HG02943 (cell line): Measurements from ENCODE around the gene CUEDC2.

Experiments used
- ATAC-seq: cut with Tn5 transposase; IDR thresholded peaks from one replicate; pipeline ENCODE4 v1.9.1; 2021; ENCODE audit warnings: mild to moderate bottlenecking, low read depth, moderate library complexity; ENCODE audit not compliant: unreplicated experiment

CUEDC2 gene

DNA sequence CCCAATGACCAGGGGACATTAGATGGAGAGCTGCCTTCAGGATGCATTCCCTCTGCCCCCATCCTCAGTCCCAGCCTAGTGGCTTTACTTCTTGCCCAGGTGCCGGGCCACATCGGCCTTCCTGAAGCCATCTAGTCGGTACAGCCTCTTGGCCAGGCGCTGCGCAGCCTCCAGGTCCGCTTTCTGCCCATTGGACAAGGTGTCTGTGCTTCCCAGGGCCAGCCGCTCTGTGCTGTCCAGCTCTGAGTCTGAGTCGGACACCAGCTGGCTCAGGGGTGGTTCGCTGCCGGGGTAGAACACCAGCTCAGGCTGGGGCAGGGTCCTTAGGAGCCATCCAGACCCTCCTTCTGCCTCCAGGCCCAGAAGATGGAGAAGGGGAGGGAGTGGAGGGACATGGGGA, 20.1 kb downstream of the CUEDC2 start:
- no peak for ATAC-seq

DNA sequence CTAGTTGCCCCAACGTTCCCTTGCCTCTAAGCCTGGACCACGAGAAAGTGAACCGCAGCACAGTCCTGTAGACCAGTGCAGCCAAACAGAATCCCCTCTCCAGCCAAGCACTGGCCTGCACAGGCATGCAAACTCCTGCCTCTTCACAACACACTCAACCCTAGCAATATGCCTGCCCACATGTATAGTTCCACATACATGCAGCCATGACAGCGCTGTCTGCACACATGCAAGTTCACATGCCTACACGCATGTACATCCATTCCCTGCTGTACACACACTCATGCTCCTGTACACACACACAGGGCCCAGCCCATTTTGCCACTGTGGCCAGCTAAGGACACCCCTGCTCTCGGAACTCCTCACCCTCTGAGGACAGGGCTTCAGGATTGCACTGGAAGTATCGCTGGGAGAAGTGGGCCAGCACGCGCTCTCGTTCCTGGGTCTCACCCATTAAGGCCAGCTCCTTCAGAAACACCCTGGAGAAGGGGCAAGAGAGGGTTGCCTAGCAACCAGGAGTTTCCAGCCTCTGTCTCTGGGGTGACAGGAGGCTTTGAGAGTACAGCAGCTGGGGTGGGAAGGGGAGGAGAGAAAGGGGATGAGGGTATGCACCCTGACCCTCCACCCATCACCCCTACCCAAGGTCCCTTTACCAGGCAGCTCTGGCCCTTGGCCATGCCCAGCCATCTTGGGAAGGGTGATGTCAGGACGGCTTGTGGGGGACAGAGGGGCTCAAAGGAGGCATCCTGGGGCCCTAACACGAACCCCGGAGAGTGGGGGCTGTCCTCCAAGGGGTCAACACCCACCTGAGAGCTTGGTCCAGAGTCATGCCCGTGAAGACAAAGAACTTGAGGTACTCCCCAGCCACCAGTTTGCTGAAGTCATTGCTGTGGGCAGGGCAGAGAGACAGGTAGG, 20.8 kb downstream of the CUEDC2 start:
- ATAC-seq, result no peak

DNA sequence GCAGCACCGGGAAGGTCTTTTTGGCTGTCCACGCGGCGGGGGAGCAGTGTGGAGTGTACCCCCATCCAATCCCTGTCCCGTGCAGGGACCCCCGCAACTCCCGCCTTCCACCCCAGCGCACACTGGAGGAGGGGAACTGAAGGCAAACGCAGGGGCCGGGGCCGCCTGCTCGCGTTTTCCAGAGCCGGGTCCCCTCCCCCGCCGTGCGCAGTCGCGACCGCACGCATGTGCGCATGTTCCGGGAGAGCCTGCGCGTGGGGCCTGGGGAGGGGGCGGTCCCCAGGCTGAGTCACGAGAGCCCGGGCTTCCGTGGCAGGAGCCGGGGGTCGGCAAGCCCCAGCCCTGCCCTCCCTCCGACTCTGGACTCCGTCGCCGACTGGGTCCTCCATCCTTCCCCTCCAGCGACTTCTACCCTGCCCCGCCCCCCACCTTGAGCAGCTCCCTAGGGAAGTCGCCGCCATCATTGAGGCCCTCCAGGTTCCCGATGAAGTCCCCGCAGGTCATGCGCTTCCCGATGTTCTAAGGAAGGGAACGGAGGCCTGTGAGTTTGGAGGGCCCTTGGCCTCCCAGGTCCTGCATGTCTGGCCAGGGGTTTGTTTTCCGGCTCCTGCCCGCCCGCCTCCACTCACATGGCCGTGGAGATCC, 21.8 kb downstream of the CUEDC2 start:
- ATAC-seq, result no peak

DNA sequence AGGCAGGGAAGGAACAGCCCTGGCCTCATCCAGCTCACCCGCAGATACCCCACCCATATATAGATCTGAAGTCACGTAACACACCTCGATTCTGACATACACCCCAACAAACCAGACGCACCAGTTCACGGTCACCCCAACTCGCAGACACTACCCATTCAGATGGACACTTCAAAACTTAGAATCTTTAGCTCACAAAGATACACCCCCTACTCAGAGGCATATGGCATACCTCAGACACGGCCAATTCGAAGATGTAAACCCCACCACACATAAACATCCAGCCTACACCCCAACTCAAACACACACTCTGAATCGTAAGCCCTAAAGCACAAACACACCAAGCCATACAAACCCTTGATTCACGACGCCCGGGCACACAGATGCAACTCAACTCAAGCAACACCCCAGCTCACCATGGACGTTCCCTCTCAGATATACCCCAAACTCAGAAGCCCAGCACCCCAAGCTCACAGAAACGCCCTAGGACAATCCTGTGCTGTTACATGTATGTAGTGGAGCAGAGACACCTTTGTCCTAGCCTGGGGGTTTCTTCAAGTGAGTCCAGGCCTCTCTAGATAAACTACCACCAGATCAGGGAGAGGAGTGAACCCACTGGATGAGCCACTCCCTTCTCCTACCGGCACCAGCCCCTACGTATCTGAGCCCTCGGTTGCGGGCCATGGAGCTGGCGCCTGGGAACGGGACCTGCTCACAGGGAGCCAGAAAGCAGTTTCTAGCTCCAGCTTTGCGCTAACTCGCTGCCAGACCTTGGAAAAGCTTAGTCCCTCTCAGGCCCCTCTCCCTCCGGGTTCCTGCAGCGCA, 22.6 kb downstream of the CUEDC2 start:
- no peak for ATAC-seq

DNA sequence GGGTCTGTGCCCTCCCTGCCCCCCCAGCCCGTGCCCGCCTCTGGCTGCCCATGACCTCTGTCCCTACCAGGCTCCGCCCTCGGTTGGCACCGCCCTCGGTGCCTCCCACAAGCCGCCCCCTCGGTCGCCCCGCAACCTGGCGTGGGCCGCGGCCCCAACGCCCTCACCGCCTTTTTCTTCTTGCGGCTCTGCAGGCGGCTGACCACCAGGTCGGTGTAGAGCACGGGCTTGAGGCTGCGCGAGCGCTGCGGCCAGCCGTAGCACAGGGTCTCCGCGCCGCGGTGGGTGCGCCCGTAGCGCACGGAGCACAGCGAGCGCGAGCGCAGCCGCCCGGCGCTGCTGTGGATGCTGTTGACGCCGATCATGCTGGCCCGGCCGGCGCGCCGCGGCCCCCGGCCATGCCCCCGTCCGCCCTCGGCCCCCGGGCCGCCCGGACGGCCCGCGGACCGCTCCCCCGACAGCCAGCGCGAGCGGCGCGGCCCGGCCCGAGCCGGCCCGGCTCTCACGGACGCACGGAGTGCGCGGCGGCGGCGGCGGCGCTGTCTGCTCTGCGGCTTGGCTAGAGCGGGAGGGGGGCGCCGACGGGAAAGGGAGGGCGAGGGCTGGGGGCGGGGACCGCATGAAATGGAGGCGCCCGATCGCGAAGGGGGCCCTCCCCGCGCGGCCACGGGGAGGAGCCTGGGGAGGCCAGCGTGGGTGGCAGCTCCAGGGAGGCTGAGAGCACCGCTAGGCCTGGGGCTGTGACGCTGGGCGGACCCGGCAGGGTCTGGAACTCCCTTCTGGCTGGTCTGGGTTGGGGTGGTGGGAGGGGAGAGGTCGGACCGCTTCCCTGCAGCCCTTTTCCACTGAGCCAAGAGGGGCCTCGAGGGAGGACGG, 23.4 kb downstream of the CUEDC2 start:
- ATAC-seq, result no peak

DNA sequence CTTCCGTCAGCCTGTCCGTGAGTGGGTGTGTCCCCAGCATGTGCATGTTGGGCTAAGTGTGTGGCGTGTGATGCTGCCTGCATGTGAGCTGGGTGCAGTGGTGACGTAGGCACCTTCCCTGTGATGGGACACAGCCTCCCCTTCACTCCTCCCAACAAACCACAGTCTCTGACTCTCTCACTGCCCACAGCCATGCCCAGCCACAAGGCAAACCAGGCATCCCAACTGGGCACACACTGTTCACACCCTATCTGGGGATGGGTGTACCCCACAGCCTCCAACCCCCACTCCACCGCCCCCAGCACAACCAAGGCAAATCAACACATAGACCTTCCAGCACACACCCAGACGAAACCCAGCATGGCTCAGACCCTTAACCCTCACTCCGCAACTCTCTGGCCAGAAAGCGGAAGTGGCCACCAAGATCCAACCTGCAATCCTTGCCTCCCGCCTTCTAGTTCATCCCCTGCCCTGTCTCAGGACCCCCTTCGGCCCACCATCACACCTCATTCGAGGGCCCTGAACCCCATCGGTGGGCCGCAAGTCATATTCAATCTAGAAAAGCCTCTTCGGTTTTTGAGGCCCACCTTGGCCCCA, 24.1 kb downstream of the CUEDC2 start:
- no peak for ATAC-seq

DNA sequence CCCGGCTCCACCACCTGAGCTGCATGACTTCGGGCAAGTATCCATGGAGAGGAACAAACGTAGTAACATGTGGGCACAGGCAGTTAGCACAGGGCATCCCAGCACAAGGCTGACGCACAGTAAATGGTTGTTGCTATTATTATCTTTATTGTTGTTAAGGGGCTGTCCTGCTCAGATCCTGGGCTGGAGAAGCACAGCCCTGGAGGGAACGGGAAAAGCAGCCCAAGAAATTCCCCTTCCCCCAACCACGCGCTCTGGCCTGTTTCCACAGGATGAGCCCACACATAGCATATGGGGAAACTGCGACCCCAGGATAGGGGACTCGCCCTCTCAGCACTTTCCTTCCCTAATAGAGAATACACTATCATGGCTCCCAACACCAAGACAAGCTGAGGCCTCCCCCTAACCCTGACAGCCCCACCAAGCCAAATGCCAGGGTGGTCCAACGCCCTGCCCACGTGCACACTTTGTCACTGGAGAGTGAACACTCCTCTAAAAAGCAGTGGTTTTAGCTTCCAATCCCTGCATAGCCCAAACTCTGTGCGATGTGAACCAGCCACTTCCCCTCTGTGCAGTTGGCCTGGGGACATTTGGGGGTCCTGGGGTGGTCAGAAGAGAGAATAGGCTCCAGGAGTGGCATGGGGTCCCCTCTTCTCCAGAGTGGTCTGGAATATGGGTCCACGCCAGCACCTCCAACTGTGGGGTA, 24.8 kb downstream of the CUEDC2 start:
- no peak for ATAC-seq

DNA sequence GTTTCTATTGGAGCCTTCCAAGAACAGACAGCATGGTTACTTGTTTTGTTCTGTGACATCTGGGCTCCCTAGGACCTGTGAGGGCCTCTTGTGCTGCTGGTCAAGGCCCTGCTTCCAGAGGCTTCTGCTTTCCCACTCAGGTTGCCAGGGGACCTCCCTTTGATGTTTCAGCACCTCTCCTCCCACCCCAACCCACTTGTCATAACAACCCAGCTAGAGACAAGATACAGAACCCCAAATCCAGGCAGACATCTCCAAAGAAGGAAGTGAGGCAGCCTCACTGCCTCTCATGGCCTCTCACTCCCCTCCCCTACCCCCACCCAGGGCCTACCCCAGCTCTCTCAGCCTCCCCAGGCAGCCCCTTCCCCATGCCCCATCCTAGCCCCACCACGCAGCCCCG, 25.6 kb downstream of the CUEDC2 start:
- ATAC-seq, result no peak

DNA sequence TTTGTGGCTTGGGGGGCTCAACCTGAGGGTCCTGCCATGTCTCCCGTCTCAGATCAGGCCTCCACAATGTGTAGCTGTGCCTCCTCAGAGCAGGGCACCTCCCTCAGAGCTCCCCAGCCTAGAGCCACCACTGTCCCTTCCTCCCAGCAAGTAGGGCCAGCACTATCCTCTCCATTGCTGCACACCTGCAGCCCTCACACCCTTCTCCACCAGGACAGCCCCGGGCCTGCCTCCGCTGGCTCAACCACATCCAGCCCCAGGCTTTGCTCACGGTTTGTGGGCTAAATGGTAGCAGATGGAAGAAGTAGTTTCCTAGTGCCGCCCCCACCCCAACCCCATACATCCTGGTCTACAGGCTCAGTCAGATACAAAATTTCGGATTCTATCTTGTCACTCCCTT, 26.7 kb downstream of the CUEDC2 start:
- ATAC-seq, result no peak

DNA sequence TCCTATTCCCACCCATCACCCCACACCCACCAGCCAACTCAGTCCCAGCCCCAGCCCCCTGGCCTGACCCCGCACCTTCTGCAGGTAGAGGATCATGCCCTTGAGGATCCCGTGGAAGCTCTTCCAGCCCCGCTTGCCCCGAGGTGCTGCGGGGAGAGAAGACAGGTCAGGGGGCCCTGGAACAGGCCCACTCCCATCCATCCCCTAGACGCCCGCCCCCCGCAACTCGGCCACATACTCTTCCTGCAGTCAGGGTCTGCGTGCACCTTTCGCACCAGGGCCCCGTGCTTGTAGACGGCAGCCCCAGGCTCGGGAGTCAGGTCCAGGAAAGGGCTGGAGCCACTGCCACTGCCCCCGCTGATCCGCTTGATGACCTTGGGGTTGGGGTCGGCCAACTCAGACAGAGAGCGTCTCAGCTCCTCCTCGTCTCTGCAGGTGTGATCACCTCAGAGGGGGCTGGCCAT, 27.2 kb downstream of the CUEDC2 start:
- ATAC-seq, result no peak

DNA sequence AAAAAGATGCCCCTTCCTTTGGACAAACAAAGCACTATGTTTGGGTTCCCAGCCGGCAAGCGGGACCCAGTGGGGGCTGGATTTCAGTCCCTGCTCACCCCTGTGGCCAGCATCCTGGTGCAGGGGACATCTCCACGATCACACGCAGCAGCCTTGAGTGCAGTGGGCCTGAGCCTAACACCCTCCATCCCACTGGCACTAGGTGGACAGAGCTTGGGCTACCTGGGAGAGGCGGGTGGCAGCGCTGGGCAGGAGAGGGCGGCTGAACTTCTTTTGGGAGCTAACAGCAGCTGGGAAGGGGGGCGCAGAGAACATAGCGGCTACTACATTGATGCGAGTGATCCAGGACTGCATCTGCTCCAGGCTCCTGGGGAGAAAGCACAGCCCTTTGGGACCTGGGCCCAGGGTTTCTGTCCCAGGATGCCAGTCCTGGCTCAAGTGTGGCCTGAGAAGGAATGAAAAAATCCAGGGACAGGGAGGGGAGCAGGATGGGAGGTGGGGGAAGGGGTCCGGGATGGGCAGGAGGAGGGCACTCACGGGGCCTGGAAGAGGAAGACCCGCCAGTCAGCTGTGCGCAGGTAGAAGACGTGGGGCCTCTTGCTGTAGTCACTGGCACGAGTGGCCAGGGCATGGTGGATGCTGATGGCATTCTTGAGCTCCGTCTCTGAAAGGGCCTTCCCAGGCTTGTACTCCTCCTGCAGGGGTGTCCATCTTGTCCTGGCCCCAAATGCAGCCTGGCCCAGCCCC, 27.8 kb downstream of the CUEDC2 start:
- ATAC-seq, result no peak

DNA sequence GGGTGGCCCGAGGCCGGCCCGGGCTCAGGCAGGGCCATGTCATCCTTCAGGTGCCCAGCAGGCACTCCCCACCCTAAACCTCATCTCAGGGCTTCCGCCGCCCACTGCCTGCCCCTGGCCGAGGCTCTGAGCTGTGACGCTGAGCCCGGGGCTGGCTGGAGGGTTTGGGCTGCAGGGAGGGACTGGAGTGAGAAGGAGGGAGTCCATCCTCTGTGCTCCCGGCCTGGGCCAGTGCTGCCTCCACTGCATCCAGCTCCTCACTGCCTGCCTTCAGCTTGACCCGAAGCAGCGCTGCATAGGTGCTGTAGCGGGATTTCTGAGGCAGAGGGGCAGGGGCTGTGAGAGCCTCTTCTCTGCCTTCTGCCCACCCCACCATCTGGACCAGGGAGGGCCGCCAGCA, 29.3 kb downstream of the CUEDC2 start:
- no peak for ATAC-seq

DNA sequence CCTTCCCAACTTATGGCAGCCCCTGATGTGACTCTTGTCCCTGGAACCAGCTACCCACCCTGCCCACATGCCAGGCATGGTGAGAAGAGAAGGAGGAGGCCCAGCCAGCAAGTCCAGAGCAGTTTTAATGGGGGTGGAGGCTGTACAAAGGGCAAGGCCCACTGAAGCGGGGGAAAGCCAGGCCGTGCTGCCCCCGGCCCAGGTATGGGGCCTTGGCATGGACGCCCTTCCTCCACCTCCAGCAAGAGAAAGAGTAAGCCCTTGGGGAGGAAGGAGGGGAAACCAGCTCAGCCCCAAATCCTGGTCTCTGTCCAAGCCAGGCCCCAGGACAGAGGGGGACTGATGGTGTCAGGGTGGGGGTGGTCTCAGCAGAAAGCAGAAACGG, 29.9 kb downstream of the CUEDC2 start:
- no peak for ATAC-seq

DNA sequence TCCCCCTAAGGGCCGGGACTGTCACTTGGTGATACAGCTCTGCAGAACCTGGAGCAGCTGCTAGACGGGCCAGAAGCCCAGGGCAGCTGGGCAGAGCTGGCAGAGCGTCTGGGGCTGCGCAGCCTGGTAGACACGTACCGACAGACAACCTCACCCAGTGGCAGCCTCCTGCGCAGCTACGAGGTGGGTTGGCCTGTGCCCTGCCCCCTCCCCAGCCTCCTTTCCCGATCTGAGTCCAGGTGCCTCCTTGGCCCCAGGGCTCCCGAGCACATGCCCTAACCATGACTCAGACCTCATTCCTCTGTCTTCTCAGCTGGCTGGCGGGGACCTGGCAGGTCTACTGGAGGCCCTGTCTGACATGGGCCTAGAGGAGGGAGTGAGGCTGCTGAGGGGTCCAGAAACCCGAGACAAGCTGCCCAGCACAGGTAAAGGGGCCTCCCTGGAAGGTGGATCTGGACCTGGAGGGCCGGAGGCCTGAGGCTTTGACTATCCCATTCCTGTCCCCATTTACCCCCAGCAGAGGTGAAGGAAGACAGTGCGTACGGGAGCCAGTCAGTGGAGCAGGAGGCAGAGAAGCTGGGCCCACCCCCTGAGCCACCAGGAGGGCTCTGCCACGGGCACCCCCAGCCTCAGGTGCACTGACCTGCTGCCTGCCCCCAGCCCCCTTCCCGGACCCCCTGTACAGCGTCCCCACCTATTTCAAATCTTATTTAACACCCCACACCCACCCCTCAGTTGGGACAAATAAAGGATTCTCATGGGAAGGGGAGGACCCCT, 30.5 kb downstream of the CUEDC2 start:
- ATAC-seq, result no peak

DNA sequence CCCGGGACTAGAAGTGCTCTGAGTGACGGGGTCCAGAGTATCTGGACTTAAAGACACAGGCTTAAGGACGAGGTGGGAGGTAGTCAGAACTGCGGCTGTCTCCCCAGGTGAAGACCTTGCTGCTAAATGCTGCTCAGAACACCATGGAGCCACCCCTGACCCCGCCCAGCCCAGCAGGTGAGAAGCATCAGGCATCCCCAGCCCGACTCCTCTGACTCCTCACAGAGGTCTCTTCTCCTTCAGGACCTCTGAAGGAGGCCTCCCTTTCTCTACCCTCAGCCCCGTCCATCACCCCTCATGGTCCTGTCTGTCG, 31.1 kb downstream of the CUEDC2 start:
- ATAC-seq, result no peak

DNA sequence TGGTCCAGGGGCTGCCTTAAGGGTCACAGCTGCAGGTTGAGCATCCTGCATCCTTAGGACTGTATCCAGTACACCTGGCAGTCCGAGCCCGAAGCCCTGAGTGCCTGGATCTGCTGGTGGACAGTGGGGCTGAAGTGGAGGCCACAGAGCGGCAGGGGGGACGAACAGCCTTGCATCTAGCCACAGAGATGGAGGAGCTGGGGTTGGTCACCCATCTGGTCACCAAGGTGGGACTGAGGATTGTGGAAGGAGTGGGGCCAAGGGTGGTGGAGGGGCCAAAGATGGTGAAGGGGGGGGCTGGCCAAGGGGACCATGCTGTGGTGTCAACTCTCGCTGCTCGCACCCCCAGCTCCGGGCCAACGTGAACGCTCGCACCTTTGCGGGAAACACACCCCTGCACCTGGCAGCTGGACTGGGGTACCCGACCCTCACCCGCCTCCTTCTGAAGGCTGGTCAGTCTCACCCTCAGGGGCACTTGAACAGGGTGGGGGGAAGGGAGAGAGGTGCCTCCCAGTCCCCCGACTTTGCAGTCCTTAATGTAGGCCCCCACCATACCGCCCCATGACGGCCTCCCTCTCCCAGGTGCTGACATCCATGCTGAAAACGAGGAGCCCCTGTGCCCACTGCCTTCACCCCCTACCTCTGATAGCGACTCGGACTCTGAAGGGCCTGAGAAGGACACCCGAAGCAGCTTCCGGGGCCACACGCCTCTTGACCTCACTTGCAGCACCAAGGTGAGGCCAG, 31.6 kb downstream of the CUEDC2 start:
- ATAC-seq, result no peak

DNA sequence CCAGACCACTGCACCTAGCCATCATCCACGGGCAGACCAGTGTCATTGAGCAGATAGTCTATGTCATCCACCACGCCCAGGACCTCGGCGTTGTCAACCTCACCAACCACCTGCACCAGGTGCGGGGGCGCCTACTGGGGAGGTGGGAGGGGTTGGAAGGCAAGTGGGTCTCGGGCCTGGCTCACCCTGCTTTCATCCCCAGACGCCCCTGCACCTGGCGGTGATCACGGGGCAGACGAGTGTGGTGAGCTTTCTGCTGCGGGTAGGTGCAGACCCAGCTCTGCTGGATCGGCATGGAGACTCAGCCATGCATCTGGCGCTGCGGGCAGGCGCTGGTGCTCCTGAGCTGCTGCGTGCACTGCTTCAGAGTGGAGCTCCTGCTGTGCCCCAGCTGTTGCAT, 32.3 kb downstream of the CUEDC2 start:
- no peak for ATAC-seq
